ENCODE results near the gene NCF1. TPM values are rescaled to one million over a fixed set of nuclear protein-coding genes. Genes with fewer than 3 reads are reported as not detected.
"Not testable (repeated sequence)": the region's sequence is repeated elsewhere in the genome, so short reads cannot be mapped to it uniquely, and the experiment has no call there.

Gene NCF1
- total and polyA plus RNA-seq, 3 donors from 2014 or later, result 1.5 to 8.3 (median 2.1) TPM

- DNase-seq; H3K27me3 ChIP-seq; H3K4me1 ChIP-seq; H3K9me3 ChIP-seq; intact Hi-C loops (cut with DNase I; ENCODE audit: low total_unique reads); H3K36me3 ChIP-seq (ENCODE audit: low read depth, missing control alignments); H3K27ac ChIP-seq; H3K4me3 ChIP-seq: not testable (repeated sequence)
- WGBS, 2 donors, result 92 to 100% methylated on average over 3 to 5 of the region's 27 CpGs
Measured at GRCh38 chr7:74797848-74798622, 24.2 kb downstream of the NCF1 start.

- H3K36me3 ChIP-seq (ENCODE audit: low read depth, missing control alignments); H3K9me3 ChIP-seq; H3K27ac ChIP-seq; DNase-seq; H3K4me1 ChIP-seq; intact Hi-C loops (cut with DNase I; ENCODE audit: low total_unique reads); H3K4me3 ChIP-seq; H3K27me3 ChIP-seq: not testable (repeated sequence)
- WGBS, 2 donors, result 69 to 83% methylated on average over 1 of the region's 4 CpGs
Measured at GRCh38 chr7:74798644-74799043, 24.8 kb downstream of the NCF1 start.

- intact Hi-C loops (cut with DNase I; ENCODE audit: low total_unique reads); H3K27ac ChIP-seq; DNase-seq; H3K27me3 ChIP-seq; H3K36me3 ChIP-seq (ENCODE audit: low read depth, missing control alignments); H3K4me1 ChIP-seq; H3K4me3 ChIP-seq; H3K9me3 ChIP-seq: not testable (repeated sequence)
- no CpG with 5 or more reads among the region's 3 CpGs for WGBS, 2 donors
Measured at GRCh38 chr7:74815882-74816281, 42.1 kb downstream of the NCF1 start.

- intact Hi-C loops (cut with DNase I; ENCODE audit: low total_unique reads), result not testable (repeated sequence)
Measured at GRCh38 chr7:74820146-74820805, 46.5 kb downstream of the NCF1 start.

GRCh38 chr7:74821259-74821658 lies 47.4 kb downstream of the NCF1 start:
- DNase-seq, H3K4me3 ChIP-seq: not testable (repeated sequence)
- WGBS, 2 donors, result no CpG with 5 or more reads among the region's 5 CpGs

More at GRCh38 chr7:74820146-74820805, 46.5 kb downstream of the NCF1 start:
- not testable (repeated sequence) for H3K27me3 ChIP-seq; H3K27ac ChIP-seq; H3K4me1 ChIP-seq; DNase-seq; H3K36me3 ChIP-seq (ENCODE audit: low read depth, missing control alignments); H3K4me3 ChIP-seq; H3K9me3 ChIP-seq
- no CpG with 5 or more reads among the region's 23 CpGs for WGBS, 2 donors

GRCh38 chr7:74829959-74830358 lies 56.1 kb downstream of the NCF1 start:
- WGBS, 2 donors, result 67 to 82% methylated on average over 1 to 3 of the region's 4 CpGs
- H3K9me3 ChIP-seq, DNase-seq: not testable (repeated sequence)

More at GRCh38 chr7:74821259-74821658, 47.4 kb downstream of the NCF1 start:
- H3K4me1 ChIP-seq; H3K36me3 ChIP-seq (ENCODE audit: low read depth, missing control alignments); H3K9me3 ChIP-seq; H3K27me3 ChIP-seq; H3K27ac ChIP-seq; intact Hi-C loops (cut with DNase I; ENCODE audit: low total_unique reads): not testable (repeated sequence)

GRCh38 chr7:74830411-74830810 lies 56.6 kb downstream of the NCF1 start:
- H3K9me3 ChIP-seq; H3K4me3 ChIP-seq; DNase-seq; H3K4me1 ChIP-seq; H3K36me3 ChIP-seq (ENCODE audit: low read depth, missing control alignments); H3K27ac ChIP-seq; H3K27me3 ChIP-seq; intact Hi-C loops (cut with DNase I; ENCODE audit: low total_unique reads): not testable (repeated sequence)
- WGBS, 2 donors, result 73% methylated on average over 2 of the region's 4 CpGs; no CpG with 5 or more reads in 1 of the 2 donors

More at GRCh38 chr7:74829959-74830358, 56.1 kb downstream of the NCF1 start:
- intact Hi-C loops (cut with DNase I; ENCODE audit: low total_unique reads); H3K36me3 ChIP-seq (ENCODE audit: low read depth, missing control alignments); H3K4me3 ChIP-seq; H3K27ac ChIP-seq; H3K27me3 ChIP-seq; H3K4me1 ChIP-seq: not testable (repeated sequence)

Other genes starting within 250 kb of the NCF1 start
- 100 to 1,000 TPM; 208 to 210 TPM for gene GTF2I, start 116.3 kb upstream of the NCF1 start, total RNA-seq
- gene GTF2I, start 116.3 kb upstream of the NCF1 start, polyA plus RNA-seq (ENCODE audit: insufficient read depth, low read depth, low replicate concordance), result 83.4 TPM
- 10 to 100 TPM; 27.9 to 28.8 TPM for gene GTF2IRD2, start 77.6 kb downstream of the NCF1 start, total RNA-seq
- 10.4 TPM for gene GTF2IRD2, start 77.6 kb downstream of the NCF1 start, polyA plus RNA-seq (ENCODE audit: insufficient read depth, low read depth, low replicate concordance)
- gene CASTOR2, start 190.7 kb downstream of the NCF1 start, total RNA-seq, result 10 to 100 TPM; 35.0 to 38.2 TPM
- 8.1 TPM for gene CASTOR2, start 190.7 kb downstream of the NCF1 start, polyA plus RNA-seq (ENCODE audit: insufficient read depth, low read depth, low replicate concordance)

All from testis (tissue), 3 donors.